PFSK-1 (cell line): ENCODE measurements around the gene ZBTB12.

ENCODE experiments used
- REST ChIP-seq, 2 experiments: IDR thresholded peaks; 2 replicates each; pipeline versions ENCODE4 v1.6.1 to v1.8.0; 2011 to 2012; ENCODE audit warnings: low read depth in 2 of 2, low read length in 2 of 2, control low read depth in 1 of 2, inconsistent platforms in 1 of 2, mild to moderate bottlenecking in 1 of 2, moderate library complexity in 1 of 2; ENCODE audit not compliant: insufficient read depth in 1 of 2
- TAF1 ChIP-seq: IDR thresholded peaks from 2 replicates; pipeline ENCODE4 v1.6.1; 2012; ENCODE audit warnings: low read length, control low read depth, borderline replicate concordance; ENCODE audit not compliant: insufficient read depth

DNA sequence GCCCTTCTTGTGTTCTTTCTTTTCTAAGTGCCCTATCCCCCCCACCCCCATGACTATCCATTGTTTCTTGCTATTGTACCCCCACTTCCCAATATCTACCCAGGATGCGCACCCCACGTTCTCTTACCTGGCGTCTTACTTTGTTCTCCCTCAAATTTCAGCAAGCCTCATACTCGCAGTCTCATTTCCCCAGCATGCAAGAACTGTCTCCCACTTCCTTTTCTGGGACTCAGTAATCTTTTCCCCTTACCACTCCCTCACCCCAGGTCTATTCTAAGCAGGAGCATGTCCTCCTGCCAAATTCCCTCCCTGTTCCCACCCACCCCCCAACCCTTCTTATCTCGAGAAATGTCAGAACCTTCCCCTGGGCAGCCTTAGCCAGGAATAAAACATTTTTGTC lies 2.7 kb downstream of the ZBTB12 start:
- TF ChIP-seq TAF1 (no peak), REST (IDR thresholded peaks at IDR 0.05; ENCODE audit: insufficient read depth in 1 of 2, low read depth in 2 of 2, low read length in 2 of 2) (no peak)
